K562 (cell line): ENCODE measurements around the gene CDK4. TPM values are rescaled to one million over a fixed set of nuclear protein-coding genes. Genes with fewer than 3 reads are reported as not detected.

Experiments used
- BMI1 ChIP-seq: fragments of 150-350 bp; IDR thresholded peaks from 2 replicates; pipeline ENCODE4 v1.6.1; 2014; ENCODE audit warnings: low read length
- DPF2 ChIP-seq: fragments of 450-650 bp; IDR thresholded peaks from 2 replicates; pipeline ENCODE4 v1.6.1; 2016
- GATA2 ChIP-seq: sonication (generic); formaldehyde crosslinking; IDR thresholded peaks from 2 replicates; pipeline ENCODE4 v1.4.0; 2020; ENCODE audit warnings: mild to moderate bottlenecking, missing genetic modification reagents
- KLF6 ChIP-seq: fragments of 250-450 bp; sonication (Bioruptor Pico); IDR thresholded peaks from 2 replicates; pipeline ENCODE4 v1.4.0; 2020; ENCODE audit warnings: mild to moderate bottlenecking, moderate library complexity, borderline replicate concordance
- NBN ChIP-seq: fragments of 450-650 bp; IDR thresholded peaks from 2 replicates; pipeline ENCODE4 v1.6.1; 2016; ENCODE audit warnings: low read depth, mild to moderate bottlenecking
- NCOA4 ChIP-seq: fragments of 450-650 bp; IDR thresholded peaks from 2 replicates; pipeline ENCODE4 v1.6.1; 2018; ENCODE audit warnings: mild to moderate bottlenecking; ENCODE audit not compliant: partially characterized antibody
- RBM14 ChIP-seq: fragments of 200-400 bp; formaldehyde crosslinking; IDR thresholded peaks from 2 replicates; pipeline ENCODE4 v1.6.1; 2018; ENCODE audit warnings: low read depth, mild to moderate bottlenecking, low read length, moderate library complexity, borderline replicate concordance; ENCODE audit not compliant: insufficient read depth
- RFX1 ChIP-seq: fragments of 450-650 bp; IDR thresholded peaks from 2 replicates; pipeline ENCODE4 v1.6.1; 2016; ENCODE audit warnings: mild to moderate bottlenecking, moderate library complexity
- SMARCA4 ChIP-seq: fragments of 450-650 bp; IDR thresholded peaks from 2 replicates; pipeline ENCODE4 v1.6.1; 2016
- SMC3 ChIP-seq: conservative IDR thresholded peaks from 2 replicates; pipeline ENCODE4 v1.6.1; 2011; ENCODE audit warnings: low read depth, low read length, improper control_type of control experiment; ENCODE audit not compliant: insufficient read depth
- ZBTB1 ChIP-seq: sonication (generic); formaldehyde crosslinking; IDR thresholded peaks from 2 replicates; pipeline ENCODE4 v1.8.1; 2023; ENCODE audit warnings: missing genetic modification reagents, low read depth, mild to moderate bottlenecking, borderline replicate concordance
- ZNF274 ChIP-seq: IDR thresholded peaks from 2 replicates; pipeline ENCODE4 v1.6.1; 2011; ENCODE audit warnings: low read depth, mild to moderate bottlenecking, low read length, moderate library complexity, borderline replicate concordance
- ZNF551 ChIP-seq: fragments of 250-450 bp; sonication (Bioruptor Pico); IDR thresholded peaks from 2 replicates; pipeline ENCODE4 v1.5.0; 2021; ENCODE audit warnings: mild to moderate bottlenecking, moderate library complexity
- ZNF830 ChIP-seq: fragments of 250-450 bp; sonication (Bioruptor Pico); IDR thresholded peaks from 2 replicates; pipeline ENCODE4 v1.5.0; 2021; ENCODE audit warnings: mild to moderate bottlenecking
- polyA plus RNA-seq, 8 experiments: library from polyadenylated mRNA; depleted of rRNA in 4 of 8; stranded (reverse) in 5 of 8; unstranded in 3 of 8; fragments of >200 nt; fragmentation: Nextera tagmentation in 2 of 8; fragmentation: Illumina TruSeq in 1 of 8; extraction: Ambion mirVana in 2 of 8; extraction: Trizol in 1 of 8; gene quantifications; 2 replicates each; pipeline versions ENCODE4 v1.2.1 to v1.2.3, GENCODE V29; 2011 to 2014; ENCODE audit warnings: inconsistent platforms in 1 of 8, missing spikeins in 1 of 8
- total RNA-seq, 7 experiments: library from RNA; depleted of rRNA in 6 of 7; stranded (reverse); fragments of >200 nt in 6 of 7; fragmentation: Illumina TruSeq in 2 of 7; extraction: Trizol in 2 of 7; gene quantifications; 2 replicates each; pipeline versions ENCODE4 v1.2.1 to v1.2.3, GENCODE V29; 2011 to 2021; ENCODE audit warnings: low replicate concordance in 1 of 7
- TF ChIP-seq, protein P1 (sequence below), 2 experiments: fragments of 450-650 bp; IDR thresholded peaks; 2 replicates each; pipeline ENCODE4 v1.6.1; 2016; ENCODE audit warnings: mild to moderate bottlenecking in 2 of 2, borderline replicate concordance in 1 of 2, low read depth in 1 of 2, moderate library complexity in 1 of 2
- TF ChIP-seq, protein P2 (sequence below), 2 experiments: IDR thresholded peaks; 2 replicates each; pipeline ENCODE4 v1.6.1; 2012; ENCODE audit warnings: improper control_type of control experiment in 2 of 2, low read depth in 2 of 2, low read length in 2 of 2, borderline replicate concordance in 1 of 2
- TF ChIP-seq, protein P3 (sequence below): sonication (generic); formaldehyde crosslinking; IDR thresholded peaks from 2 replicates; pipeline ENCODE4 v1.8.1; 2022; ENCODE audit warnings: missing genetic modification reagents

Gene CDK4
- total and polyA plus RNA-seq, 9 of the 15 experiments (the other 6 are each of a cell fraction or from before 2014, with no cell fraction given), result 37.8 to 436 (median 238) TPM

DNA sequence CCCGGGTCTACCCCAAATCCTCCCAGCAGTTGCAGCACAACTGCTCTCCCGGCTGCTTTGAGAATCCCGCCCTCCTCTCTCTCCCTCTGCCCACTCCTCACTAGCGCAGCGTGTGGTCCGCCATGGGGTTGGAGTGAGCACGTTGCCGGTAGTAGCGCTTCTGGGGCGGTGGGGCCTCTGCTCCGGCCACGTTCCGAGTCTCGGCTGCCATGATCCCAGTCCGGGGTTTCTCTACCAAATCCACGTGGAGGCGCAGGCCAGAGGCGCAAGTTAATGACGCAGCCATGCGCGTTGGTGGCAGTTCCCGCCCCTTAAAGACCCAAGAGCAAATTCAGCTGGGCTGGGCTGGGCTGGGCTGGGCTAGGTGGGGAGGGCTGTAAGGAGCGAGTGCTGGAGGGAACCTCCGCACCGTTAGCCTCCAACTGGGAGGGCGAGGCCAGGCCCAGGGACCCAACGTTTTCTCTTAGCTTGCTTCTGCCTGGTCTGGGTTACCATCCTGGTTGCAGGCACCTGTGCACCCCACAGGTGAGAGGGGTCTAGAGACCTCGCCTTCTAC, 19.8 kb upstream of the CDK4 start, which contains the start of gene METTL1 (continued):
- TF ChIP-seq RBM14, result no peak
- peak; percentile 47; the same call in 1 of the 2 replicates for TF ChIP-seq DPF2
- TF ChIP-seq NBN, result peak; percentile 97
- TF ChIP-seq BMI1, result no peak
- no peak for TF ChIP-seq SMC3
- no peak for TF ChIP-seq NCOA4
- no peak for TF ChIP-seq KLF6 (CRISPR knock-in tag)
- TF ChIP-seq, protein P1, sequence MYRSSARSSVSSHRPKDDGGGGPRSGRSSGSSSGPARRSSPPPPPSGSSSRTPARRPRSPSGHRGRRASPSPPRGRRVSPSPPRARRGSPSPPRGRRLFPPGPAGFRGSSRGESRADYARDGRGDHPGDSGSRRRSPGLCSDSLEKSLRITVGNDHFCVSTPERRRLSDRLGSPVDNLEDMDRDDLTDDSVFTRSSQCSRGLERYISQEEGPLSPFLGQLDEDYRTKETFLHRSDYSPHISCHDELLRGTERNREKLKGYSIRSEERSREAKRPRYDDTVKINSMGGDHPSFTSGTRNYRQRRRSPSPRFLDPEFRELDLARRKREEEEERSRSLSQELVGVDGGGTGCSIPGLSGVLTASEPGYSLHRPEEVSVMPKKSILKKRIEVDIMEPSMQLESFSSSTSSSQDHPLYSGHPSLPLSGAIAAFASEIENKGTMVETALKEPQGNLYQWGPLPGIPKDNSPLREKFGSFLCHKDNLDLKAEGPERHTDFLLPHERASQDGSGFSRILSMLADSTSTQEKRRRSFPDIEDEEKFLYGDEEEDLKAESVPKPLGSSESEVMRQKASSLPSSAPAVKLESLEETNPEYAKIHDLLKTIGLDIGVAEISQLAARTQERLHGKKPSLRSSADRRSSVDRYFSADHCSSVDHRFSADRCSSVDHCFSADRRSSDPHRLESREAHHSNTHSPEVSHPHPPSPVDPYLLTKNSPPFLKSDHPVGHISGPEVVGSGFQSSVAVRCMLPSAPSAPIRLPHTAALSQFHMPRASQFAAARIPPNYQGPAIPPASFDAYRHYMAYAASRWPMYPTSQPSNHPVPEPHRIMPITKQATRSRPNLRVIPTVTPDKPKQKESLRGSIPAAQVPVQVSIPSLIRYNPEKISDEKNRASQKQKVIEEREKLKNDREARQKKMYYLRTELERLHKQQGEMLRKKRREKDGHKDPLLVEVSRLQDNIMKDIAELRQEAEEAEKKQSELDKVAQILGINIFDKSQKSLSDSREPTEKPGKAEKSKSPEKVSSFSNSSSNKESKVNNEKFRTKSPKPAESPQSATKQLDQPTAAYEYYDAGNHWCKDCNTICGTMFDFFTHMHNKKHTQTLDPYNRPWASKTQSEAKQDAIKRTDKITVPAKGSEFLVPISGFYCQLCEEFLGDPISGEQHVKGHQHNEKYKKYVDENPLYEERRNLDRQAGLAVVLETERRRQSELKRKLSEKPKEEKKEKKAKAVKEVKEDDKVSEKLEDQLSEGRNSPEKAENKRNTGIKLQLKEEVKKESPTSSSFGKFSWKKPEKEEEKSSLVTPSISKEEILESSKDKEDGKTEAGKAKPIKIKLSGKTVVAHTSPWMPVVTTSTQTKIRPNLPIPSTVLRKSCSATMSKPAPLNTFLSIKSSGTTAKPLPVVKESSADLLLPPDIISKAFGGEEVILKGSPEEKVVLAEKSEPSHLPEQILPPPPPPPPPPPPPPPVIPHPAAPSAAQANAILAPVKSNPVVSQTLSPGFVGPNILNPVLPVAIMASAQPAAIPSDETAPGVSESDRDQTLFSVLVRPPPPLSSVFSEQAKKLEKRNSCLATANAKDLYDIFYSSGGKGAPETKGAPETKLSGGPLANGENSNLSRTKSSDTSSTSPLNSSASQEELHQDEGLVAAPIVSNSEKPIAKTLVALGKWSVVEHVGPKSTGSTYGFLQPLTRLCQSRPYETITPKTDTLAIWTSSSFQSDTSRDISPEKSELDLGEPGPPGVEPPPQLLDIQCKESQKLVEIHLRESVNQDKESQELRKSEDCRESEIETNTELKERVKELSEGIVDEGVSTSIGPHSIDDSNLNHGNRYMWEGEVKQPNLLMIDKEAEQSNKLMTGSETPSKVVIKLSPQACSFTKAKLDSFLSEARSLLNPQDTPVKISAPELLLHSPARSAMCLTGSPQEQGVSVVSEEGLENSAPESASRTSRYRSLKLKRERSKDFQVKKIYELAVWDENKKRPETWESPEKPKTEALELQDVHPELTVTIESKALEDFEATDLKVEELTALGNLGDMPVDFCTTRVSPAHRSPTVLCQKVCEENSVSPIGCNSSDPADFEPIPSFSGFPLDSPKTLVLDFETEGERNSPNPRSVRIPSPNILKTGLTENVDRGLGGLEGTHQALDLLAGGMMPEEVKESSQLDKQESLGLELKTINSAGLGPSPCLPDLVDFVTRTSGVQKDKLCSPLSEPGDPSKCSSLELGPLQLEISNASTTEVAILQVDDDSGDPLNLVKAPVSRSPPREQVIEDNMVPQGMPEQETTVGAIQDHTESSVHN (IDR thresholded peaks at IDR 0.05; ENCODE audit: borderline replicate concordance in 1 of 2, low read depth in 1 of 2), result peak in 1 of 2 experiments; percentile 83; a peak in 2 of 4 replicates
- no peak for TF ChIP-seq GATA2 (CRISPR knock-in tag)
- no peak for TF ChIP-seq ZNF274
- TF ChIP-seq ZBTB1 (CRISPR knock-in tag), result no peak; the same call in 1 of the 2 replicates
- TF ChIP-seq, protein P2, sequence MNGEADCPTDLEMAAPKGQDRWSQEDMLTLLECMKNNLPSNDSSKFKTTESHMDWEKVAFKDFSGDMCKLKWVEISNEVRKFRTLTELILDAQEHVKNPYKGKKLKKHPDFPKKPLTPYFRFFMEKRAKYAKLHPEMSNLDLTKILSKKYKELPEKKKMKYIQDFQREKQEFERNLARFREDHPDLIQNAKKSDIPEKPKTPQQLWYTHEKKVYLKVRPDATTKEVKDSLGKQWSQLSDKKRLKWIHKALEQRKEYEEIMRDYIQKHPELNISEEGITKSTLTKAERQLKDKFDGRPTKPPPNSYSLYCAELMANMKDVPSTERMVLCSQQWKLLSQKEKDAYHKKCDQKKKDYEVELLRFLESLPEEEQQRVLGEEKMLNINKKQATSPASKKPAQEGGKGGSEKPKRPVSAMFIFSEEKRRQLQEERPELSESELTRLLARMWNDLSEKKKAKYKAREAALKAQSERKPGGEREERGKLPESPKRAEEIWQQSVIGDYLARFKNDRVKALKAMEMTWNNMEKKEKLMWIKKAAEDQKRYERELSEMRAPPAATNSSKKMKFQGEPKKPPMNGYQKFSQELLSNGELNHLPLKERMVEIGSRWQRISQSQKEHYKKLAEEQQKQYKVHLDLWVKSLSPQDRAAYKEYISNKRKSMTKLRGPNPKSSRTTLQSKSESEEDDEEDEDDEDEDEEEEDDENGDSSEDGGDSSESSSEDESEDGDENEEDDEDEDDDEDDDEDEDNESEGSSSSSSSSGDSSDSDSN (IDR thresholded peaks at IDR 0.05; ENCODE audit: borderline replicate concordance in 1 of 2, low read depth in 2 of 2, low read length in 2 of 2), result no peak
- TF ChIP-seq, protein P3, sequence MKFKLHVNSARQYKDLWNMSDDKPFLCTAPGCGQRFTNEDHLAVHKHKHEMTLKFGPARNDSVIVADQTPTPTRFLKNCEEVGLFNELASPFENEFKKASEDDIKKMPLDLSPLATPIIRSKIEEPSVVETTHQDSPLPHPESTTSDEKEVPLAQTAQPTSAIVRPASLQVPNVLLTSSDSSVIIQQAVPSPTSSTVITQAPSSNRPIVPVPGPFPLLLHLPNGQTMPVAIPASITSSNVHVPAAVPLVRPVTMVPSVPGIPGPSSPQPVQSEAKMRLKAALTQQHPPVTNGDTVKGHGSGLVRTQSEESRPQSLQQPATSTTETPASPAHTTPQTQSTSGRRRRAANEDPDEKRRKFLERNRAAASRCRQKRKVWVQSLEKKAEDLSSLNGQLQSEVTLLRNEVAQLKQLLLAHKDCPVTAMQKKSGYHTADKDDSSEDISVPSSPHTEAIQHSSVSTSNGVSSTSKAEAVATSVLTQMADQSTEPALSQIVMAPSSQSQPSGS (CRISPR knock-in tag), result peak; percentile 94
- TF ChIP-seq ZNF551, result no peak
- no peak for TF ChIP-seq RFX1
- TF ChIP-seq ZNF830 (CRISPR knock-in tag), result no peak
- no peak for TF ChIP-seq SMARCA4
